GM12873 (cell line): ENCODE results near the gene TEKT3.

Source experiments
- TF ChIP-seq, protein P1 (sequence below): IDR thresholded peaks from 2 replicates; pipeline ENCODE4 v1.5.1; 2012; ENCODE audit warnings: low read depth, mild to moderate bottlenecking, moderate library complexity, low read length, control low read depth; ENCODE audit not compliant: insufficient read depth; ENCODE audit errors: missing control alignments

Gene TEKT3

DNA sequence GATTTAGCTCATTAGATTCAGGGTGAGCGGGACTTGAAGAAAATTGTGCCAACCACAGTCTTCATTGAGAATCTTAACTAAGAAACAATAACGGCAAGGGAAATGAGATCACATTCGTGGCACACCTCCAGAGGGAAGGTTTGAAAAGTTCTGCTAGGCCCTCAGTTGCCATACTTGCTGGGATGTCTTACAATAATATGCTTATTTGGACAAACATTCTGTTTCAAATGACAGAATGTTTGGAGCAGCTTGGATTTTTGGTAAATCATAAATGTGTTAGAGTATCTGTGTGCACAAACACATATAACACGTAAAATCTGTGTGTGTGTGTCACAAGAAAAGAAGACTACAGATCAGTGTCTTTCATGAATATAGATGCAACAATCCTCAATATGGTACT is 24.6 kb upstream of the TEKT3 start:
- TF ChIP-seq, protein P1, sequence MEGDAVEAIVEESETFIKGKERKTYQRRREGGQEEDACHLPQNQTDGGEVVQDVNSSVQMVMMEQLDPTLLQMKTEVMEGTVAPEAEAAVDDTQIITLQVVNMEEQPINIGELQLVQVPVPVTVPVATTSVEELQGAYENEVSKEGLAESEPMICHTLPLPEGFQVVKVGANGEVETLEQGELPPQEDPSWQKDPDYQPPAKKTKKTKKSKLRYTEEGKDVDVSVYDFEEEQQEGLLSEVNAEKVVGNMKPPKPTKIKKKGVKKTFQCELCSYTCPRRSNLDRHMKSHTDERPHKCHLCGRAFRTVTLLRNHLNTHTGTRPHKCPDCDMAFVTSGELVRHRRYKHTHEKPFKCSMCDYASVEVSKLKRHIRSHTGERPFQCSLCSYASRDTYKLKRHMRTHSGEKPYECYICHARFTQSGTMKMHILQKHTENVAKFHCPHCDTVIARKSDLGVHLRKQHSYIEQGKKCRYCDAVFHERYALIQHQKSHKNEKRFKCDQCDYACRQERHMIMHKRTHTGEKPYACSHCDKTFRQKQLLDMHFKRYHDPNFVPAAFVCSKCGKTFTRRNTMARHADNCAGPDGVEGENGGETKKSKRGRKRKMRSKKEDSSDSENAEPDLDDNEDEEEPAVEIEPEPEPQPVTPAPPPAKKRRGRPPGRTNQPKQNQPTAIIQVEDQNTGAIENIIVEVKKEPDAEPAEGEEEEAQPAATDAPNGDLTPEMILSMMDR, result no peak

DNA sequence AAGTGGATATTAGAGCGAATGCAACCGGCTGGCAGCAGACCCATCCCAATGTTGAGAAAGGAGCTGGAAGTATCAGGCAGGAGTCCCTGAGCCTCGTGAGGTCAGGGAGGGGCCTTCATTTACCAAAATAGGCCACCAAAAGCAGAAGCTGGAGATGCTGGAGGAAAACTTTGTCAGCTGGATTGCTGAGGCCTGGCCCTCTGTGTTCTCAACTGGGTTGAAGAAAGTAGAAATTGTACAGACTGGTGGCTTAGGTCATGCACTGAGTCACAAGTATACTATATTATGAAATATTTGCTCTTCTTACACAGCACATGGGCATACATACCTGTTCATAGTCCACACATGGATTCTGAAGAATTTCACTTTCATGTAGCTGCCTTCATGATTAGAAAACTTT is 23.2 kb upstream of the TEKT3 start:
- TF ChIP-seq, protein P1, result no peak

DNA sequence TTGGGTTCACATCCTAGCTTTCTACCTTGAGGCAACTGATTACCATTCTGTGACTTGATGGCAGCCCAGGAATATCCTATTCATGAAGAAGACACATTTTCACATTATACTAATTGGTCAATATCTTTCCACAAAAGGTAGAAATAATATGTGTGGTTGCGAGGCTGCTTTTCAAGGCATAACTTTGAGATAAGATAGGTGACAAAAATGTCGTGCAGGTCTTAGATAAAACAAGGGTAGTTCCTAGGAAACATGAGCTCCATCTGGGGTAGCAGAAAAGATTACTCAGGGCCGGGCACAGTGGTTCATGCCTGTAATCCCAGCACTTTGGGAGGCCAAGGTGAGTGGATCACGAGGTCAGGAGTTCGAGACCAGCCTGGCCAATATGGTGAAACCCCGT is 22.3 kb upstream of the TEKT3 start:
- TF ChIP-seq, protein P1, result no peak

DNA sequence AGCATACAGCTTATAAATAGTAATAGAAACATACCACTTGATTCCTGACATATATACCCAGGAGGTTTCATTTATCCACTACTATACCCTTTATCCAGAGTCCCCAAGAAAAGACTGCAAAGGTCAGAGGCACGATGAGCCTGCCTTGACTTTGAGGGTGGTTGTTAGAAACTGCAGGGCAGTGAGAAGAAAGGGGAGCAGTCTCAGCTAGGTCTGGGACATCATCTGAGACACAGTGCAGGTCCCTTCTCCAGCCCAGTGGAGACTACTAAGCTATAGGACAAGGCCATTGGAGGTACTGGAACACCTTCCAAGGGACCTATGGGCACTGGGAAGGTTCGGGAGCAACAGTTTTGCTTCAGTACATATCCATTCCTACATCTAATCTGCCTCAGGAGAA is 20.2 kb upstream of the TEKT3 start:
- TF ChIP-seq, protein P1, result no peak

DNA sequence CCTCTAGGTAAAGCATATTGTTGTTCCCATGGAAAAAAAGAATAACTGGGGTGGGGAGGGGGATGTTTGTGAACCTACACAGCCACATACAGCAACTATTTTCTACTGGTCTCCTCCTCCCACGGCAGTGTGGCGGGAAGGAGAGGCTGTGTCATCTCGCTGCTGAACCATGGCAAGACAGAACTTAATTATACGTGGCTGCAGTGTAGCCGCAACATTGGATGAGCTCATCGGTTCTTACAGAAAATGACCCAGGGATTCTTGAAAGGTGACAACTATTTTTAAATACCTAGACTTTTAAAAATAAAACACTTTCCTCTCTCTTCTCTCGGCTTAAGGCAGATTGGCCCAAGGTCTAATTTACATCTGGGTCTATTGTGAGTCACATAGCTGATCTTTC is 19.8 kb upstream of the TEKT3 start:
- TF ChIP-seq, protein P1, result no peak

DNA sequence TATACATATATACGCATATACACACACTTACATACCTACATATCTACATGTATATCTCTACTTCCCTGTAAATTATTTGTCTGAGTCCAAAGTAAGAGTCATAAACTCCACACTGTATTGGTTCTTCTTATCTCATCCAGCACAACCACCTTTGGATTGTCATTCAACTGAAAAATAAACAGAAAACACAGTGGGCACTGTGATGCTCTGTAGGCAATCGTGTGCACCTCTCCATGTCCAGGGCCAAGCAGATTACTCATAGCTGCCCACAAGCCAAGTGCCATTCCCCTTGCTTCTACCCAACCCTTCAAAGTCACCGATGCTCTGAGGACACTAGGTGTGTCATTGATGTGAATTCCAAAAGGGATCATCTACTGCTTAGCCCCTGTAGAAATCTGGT is 12.9 kb upstream of the TEKT3 start:
- TF ChIP-seq, protein P1, result no peak

DNA sequence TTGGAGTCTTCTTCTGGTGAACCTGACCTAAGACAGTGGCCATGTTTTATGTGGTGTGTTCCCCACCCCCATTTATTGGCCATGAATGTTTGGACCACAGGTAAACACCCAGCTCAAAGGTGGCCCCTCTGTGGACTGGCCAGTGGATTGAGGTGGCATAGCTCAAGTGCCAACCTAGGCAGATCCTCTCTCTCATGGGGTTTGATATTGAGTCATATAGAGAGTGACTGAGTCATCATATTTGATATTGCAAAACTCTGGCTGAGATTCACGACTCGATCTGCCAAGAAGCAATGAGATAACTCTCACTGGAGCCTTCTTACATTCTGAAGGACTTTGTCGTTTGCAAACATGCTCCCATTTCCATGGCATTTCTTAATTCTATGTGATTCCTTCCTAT is 10.5 kb upstream of the TEKT3 start:
- TF ChIP-seq, protein P1, result no peak

DNA sequence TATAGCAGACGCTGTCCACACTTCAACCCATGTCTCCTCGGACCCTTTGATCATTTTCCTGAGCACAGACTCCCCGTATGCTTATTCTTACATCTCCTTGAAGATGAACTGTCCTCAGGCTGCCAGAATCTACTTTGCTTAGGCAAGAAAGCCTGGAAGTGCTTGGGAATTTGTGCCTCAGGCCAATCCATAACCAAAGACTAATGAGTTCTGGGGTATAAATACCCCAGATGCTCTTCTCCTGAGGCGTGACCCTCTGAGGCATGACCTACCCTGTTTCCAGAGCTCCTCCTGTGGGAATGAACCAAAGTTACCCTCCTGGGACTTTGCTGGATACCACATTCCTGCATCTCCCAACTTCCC is 10.1 kb upstream of the TEKT3 start:
- TF ChIP-seq, protein P1, result no peak
